Measurements from ENCODE around the gene TLCD1. TPM values are rescaled to one million over a fixed set of nuclear protein-coding genes. Genes with fewer than 3 reads are reported as not detected.

The TLCD1 gene
- total RNA-seq, 1 experiment from 2014 or later = 2.1 TPM

GRCh38 chr17:28700278-28700677, 25.8 kb downstream of the TLCD1 start:
- Histone ChIP-seq H3K4me1 (ENCODE audit: low read length) (no peaks in the 10 kb centered on the region), H4K20me1 (ENCODE audit: insufficient read depth, low read depth, low read length) (0 out of 2 replicates have a peak, but pooled peaks cover 3% of the 10 kb centered on the region), H3K4me3 (ENCODE audit: low read length) (no peak overlapping the region), H3K9me2 (replicated peaks; ENCODE audit: insufficient read depth, low read length) (no peaks in the 10 kb centered on the region), H3K79me2 (ENCODE audit: low read length) (no peaks in the 10 kb centered on the region), H3K4me2 (ENCODE audit: low read depth, low read length, poor library complexity, severe bottlenecking) (no peak overlapping the region), H3K36me3 (ENCODE audit: insufficient read depth, low read length) (peaks cover 53% of the 10 kb centered on the region), H3K9ac (ENCODE audit: low read length) (no peak overlapping the region), H3K9me3 (ENCODE audit: low read length) (no peaks in the 10 kb centered on the region), H3K27ac (ENCODE audit: low read length) (no peak overlapping the region), H2AFZ (ENCODE audit: low read length) (no peak overlapping the region), H3K27me3 (ENCODE audit: low read length) (no peaks in the 10 kb centered on the region)
- no peak for DNase-seq

GRCh38 chr17:28698253-28698941, 27.6 kb downstream of the TLCD1 start:
- Histone ChIP-seq H3K36me3 (ENCODE audit: insufficient read depth, low read length) (peaks cover 65% of the 10 kb centered on the region), H3K4me2 (ENCODE audit: low read depth, low read length, poor library complexity, severe bottlenecking) (no peak overlapping the region), H3K27ac (ENCODE audit: low read length) (no peak overlapping the region), H3K4me3 (ENCODE audit: low read length) (no peak overlapping the region), H3K79me2 (ENCODE audit: low read length) (no peaks in the 10 kb centered on the region), H3K4me1 (ENCODE audit: low read length) (no peaks in the 10 kb centered on the region), H3K9ac (ENCODE audit: low read length) (no peak overlapping the region), H4K20me1 (ENCODE audit: insufficient read depth, low read depth, low read length) (0 out of 2 replicates have a peak, but pooled peaks cover 6% of the 10 kb centered on the region), H3K27me3 (ENCODE audit: low read length) (no peaks in the 10 kb centered on the region), H2AFZ (ENCODE audit: low read length) (no peak overlapping the region), H3K9me2 (replicated peaks; ENCODE audit: insufficient read depth, low read length) (no peaks in the 10 kb centered on the region), H3K9me3 (ENCODE audit: low read length) (no peaks in the 10 kb centered on the region)
- DNase-seq = no peak

GRCh38 chr17:28693869-28694268, 32.2 kb downstream of the TLCD1 start:
- Histone ChIP-seq H3K9ac (ENCODE audit: low read length) (no peak overlapping the region), H3K9me2 (replicated peaks; ENCODE audit: insufficient read depth, low read length) (no peaks in the 10 kb centered on the region), H3K27me3 (ENCODE audit: low read length) (no peaks in the 10 kb centered on the region), H3K4me3 (ENCODE audit: low read length) (no peak overlapping the region), H3K27ac (ENCODE audit: low read length) (no peak overlapping the region), H3K4me1 (ENCODE audit: low read length) (no peaks in the 10 kb centered on the region), H3K9me3 (ENCODE audit: low read length) (no peaks in the 10 kb centered on the region), H4K20me1 (ENCODE audit: insufficient read depth, low read depth, low read length) (0 out of 2 replicates have a peak, but pooled peaks cover 13% of the 10 kb centered on the region), H2AFZ (ENCODE audit: low read length) (no peak overlapping the region), H3K4me2 (ENCODE audit: low read depth, low read length, poor library complexity, severe bottlenecking) (no peak overlapping the region), H3K36me3 (ENCODE audit: insufficient read depth, low read length) (peaks cover 58% of the 10 kb centered on the region), H3K79me2 (ENCODE audit: low read length) (no peaks in the 10 kb centered on the region; the same call in 1 of the 2 replicates)
- DNase-seq = no peak

- H2AFZ ChIP-seq (ENCODE audit: low read length) = no peak overlapping the region
- DNase-seq = no peak
- peaks cover 67% of the 10 kb centered on the region for H3K36me3 ChIP-seq (ENCODE audit: insufficient read depth, low read length)
- H3K4me2 ChIP-seq (ENCODE audit: low read depth, low read length, poor library complexity, severe bottlenecking) = no peak overlapping the region
- no peak overlapping the region for H3K9ac ChIP-seq (ENCODE audit: low read length)
- H3K4me1 ChIP-seq (ENCODE audit: low read length) = no peaks in the 10 kb centered on the region
- no peaks in the 10 kb centered on the region for H3K9me2 ChIP-seq (replicated peaks; ENCODE audit: insufficient read depth, low read length)
- H4K20me1 ChIP-seq (ENCODE audit: insufficient read depth, low read depth, low read length) = 0 out of 2 replicates have a peak, but pooled peaks cover 7% of the 10 kb centered on the region
- no peak overlapping the region for H3K4me3 ChIP-seq (ENCODE audit: low read length)
- H3K27ac ChIP-seq (ENCODE audit: low read length) = no peak overlapping the region
- H3K79me2 ChIP-seq (ENCODE audit: low read length) = no peaks in the 10 kb centered on the region; the same call in 1 of the 2 replicates
- H3K9me3 ChIP-seq (ENCODE audit: low read length) = no peaks in the 10 kb centered on the region
- no peaks in the 10 kb centered on the region for H3K27me3 ChIP-seq (ENCODE audit: low read length)
These were observed 37.0 kb downstream of the TLCD1 start for GRCh38 chr17:28689011-28689410.

GRCh38 chr17:28688481-28688880, 37.6 kb downstream of the TLCD1 start:
- no peaks in the 10 kb centered on the region for H3K4me1 ChIP-seq (ENCODE audit: low read length)
- H3K27me3 ChIP-seq (ENCODE audit: low read length) = no peaks in the 10 kb centered on the region
- H4K20me1 ChIP-seq (ENCODE audit: insufficient read depth, low read depth, low read length) = 0 out of 2 replicates have a peak, but pooled peaks cover 7% of the 10 kb centered on the region
- no peak overlapping the region for H3K4me3 ChIP-seq (ENCODE audit: low read length)
- H3K9me2 ChIP-seq (replicated peaks; ENCODE audit: insufficient read depth, low read length) = no peaks in the 10 kb centered on the region
- no peaks in the 10 kb centered on the region; the same call in 1 of the 2 replicates for H3K79me2 ChIP-seq (ENCODE audit: low read length)
- no peak for DNase-seq
- no peaks in the 10 kb centered on the region for H3K9me3 ChIP-seq (ENCODE audit: low read length)
- H3K4me2 ChIP-seq (ENCODE audit: low read depth, low read length, poor library complexity, severe bottlenecking) = no peak overlapping the region
- H3K9ac ChIP-seq (ENCODE audit: low read length) = no peak overlapping the region
- peaks cover 64% of the 10 kb centered on the region for H3K36me3 ChIP-seq (ENCODE audit: insufficient read depth, low read length)
- H3K27ac ChIP-seq (ENCODE audit: low read length) = no peak overlapping the region
- H2AFZ ChIP-seq (ENCODE audit: low read length) = no peak overlapping the region

- Histone ChIP-seq H3K9me3 (ENCODE audit: low read length) (no peaks in the 10 kb centered on the region), H3K4me2 (ENCODE audit: low read depth, low read length, poor library complexity, severe bottlenecking) (no peak overlapping the region), H3K36me3 (ENCODE audit: insufficient read depth, low read length) (peaks cover 83% of the 10 kb centered on the region), H3K27me3 (ENCODE audit: low read length) (no peaks in the 10 kb centered on the region), H3K9me2 (replicated peaks; ENCODE audit: insufficient read depth, low read length) (no peaks in the 10 kb centered on the region), H3K4me3 (ENCODE audit: low read length) (no peak overlapping the region), H2AFZ (ENCODE audit: low read length) (no peak overlapping the region), H3K79me2 (ENCODE audit: low read length) (no peaks in the 10 kb centered on the region; the same call in 1 of the 2 replicates), H3K4me1 (ENCODE audit: low read length) (no peaks in the 10 kb centered on the region), H3K27ac (ENCODE audit: low read length) (no peak overlapping the region), H3K9ac (ENCODE audit: low read length) (no peak overlapping the region), H4K20me1 (ENCODE audit: insufficient read depth, low read depth, low read length) (0 out of 2 replicates have a peak, but pooled peaks cover 7% of the 10 kb centered on the region)
- DNase-seq = no peak
These were observed 39.7 kb downstream of the TLCD1 start for GRCh38 chr17:28686296-28686695.

GRCh38 chr17:28685366-28685765, 40.7 kb downstream of the TLCD1 start:
- Histone ChIP-seq H3K27me3 (ENCODE audit: low read length) (no peaks in the 10 kb centered on the region), H4K20me1 (ENCODE audit: insufficient read depth, low read depth, low read length) (0 out of 2 replicates have a peak, but pooled peaks cover 7% of the 10 kb centered on the region), H3K9me2 (replicated peaks; ENCODE audit: insufficient read depth, low read length) (no peaks in the 10 kb centered on the region), H2AFZ (ENCODE audit: low read length) (no peak overlapping the region), H3K9me3 (ENCODE audit: low read length) (no peaks in the 10 kb centered on the region), H3K27ac (ENCODE audit: low read length) (no peak overlapping the region), H3K4me2 (ENCODE audit: low read depth, low read length, poor library complexity, severe bottlenecking) (no peak overlapping the region), H3K4me3 (ENCODE audit: low read length) (no peak overlapping the region), H3K4me1 (ENCODE audit: low read length) (no peaks in the 10 kb centered on the region), H3K36me3 (ENCODE audit: insufficient read depth, low read length) (peaks cover 83% of the 10 kb centered on the region), H3K9ac (ENCODE audit: low read length) (no peak overlapping the region), H3K79me2 (ENCODE audit: low read length) (no peaks in the 10 kb centered on the region; the same call in 1 of the 2 replicates)
- no peak for DNase-seq

GRCh38 chr17:28684963-28685362, 41.1 kb downstream of the TLCD1 start:
- Histone ChIP-seq H3K36me3 (ENCODE audit: insufficient read depth, low read length) (peaks cover 79% of the 10 kb centered on the region), H3K27ac (ENCODE audit: low read length) (no peak overlapping the region), H3K4me2 (ENCODE audit: low read depth, low read length, poor library complexity, severe bottlenecking) (no peak overlapping the region), H3K4me1 (ENCODE audit: low read length) (no peaks in the 10 kb centered on the region), H3K4me3 (ENCODE audit: low read length) (no peak overlapping the region), H3K9me2 (replicated peaks; ENCODE audit: insufficient read depth, low read length) (no peaks in the 10 kb centered on the region), H3K9me3 (ENCODE audit: low read length) (no peaks in the 10 kb centered on the region), H3K9ac (ENCODE audit: low read length) (no peak overlapping the region), H2AFZ (ENCODE audit: low read length) (no peak overlapping the region), H3K79me2 (ENCODE audit: low read length) (no peaks in the 10 kb centered on the region; the same call in 1 of the 2 replicates), H3K27me3 (ENCODE audit: low read length) (no peaks in the 10 kb centered on the region), H4K20me1 (ENCODE audit: insufficient read depth, low read depth, low read length) (0 out of 2 replicates have a peak, but pooled peaks cover 7% of the 10 kb centered on the region)
- DNase-seq = no peak
